NCI-H2107 treated with DMSO at 0.1 percent for 48 hours (cell line): ENCODE data around the gene DCANP1.
"Not testable (repeated sequence)": the region's sequence is repeated elsewhere in the genome, so short reads cannot be mapped to it uniquely, and the experiment has no call there.

Experiments
- DNase-seq: peaks from one replicate; lab custom pipeline; 2025; ENCODE audit not compliant: unreplicated experiment; lab: John Stamatoyannopoulos, UW

DCANP1 gene, protein sequence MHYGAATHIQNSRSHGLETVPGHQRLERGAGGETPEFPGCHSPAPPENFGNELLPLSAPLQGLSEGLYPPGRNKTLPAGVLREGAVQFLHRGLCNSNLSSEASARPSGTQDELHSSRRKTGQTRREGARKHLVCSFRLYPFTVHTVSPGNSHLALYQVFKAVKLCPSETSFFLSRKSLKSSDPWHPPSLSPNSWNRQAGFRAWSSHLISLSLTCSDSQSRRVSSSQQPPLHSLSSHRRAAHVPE

GRCh38 chr5:135447298-135447929 lies at the start of gene DCANP1:
Gene DCANP1, minus strand, starts transcription at chr5:135447348. Its CDS starts 240 bp downstream, at chr5:135447108.
- DNase-seq, result no peak

GRCh38 chr5:135495531-135495930 lies 48.4 kb upstream of the DCANP1 start:
- not testable (repeated sequence) for DNase-seq

- DNase-seq, result no peak
These were observed 47.0 kb upstream of the DCANP1 start for GRCh38 chr5:135494196-135494595.

GRCh38 chr5:135493406-135494180 lies 46.4 kb upstream of the DCANP1 start:
- DNase-seq, result no peak

DNA sequence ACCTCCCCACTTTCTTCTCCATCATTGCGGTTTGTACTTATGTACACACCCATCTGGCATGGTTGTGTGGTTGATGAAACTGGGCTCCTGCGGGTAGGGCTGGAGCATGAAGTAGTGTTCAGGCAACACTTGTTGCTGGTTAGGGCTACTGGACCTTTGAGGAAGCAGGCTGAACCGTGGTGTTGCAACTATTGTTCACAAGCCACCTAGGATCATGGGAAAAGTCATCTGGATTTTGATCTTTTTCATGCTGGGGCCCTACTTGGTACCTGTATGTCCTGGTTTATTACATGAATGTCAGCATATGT lies 45.1 kb upstream of the DCANP1 start:
- DNase-seq, result peak; percentile 66

GRCh38 chr5:135491552-135492318 lies 44.6 kb upstream of the DCANP1 start:
- DNase-seq, result peak; percentile 92

DNA sequence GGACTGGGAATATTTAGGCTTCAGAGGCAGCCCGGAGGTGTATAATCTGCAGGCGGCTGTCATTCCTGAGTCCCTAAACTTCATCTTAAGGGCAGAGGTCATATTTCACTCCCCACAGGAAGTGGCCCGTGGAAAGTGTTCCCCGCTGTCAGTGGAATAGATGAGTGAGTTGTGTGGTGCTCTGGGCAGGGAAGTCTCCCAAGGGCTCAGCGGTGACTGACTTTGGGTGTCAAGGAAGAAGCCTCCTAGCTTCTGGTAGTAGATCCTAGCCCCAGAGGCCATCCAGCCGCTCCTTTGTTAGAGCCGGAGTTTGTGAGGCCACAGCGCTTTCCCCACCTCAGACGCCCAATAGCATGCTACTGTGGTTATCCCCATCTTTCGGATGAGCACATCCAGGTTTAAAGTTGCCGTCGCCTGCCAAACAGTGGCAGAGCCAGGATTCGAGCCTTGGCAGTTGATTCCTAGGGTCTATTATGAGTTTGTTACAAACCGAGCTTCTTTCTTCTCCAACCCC lies 43.9 kb upstream of the DCANP1 start:
- DNase-seq, result no peak

DNA sequence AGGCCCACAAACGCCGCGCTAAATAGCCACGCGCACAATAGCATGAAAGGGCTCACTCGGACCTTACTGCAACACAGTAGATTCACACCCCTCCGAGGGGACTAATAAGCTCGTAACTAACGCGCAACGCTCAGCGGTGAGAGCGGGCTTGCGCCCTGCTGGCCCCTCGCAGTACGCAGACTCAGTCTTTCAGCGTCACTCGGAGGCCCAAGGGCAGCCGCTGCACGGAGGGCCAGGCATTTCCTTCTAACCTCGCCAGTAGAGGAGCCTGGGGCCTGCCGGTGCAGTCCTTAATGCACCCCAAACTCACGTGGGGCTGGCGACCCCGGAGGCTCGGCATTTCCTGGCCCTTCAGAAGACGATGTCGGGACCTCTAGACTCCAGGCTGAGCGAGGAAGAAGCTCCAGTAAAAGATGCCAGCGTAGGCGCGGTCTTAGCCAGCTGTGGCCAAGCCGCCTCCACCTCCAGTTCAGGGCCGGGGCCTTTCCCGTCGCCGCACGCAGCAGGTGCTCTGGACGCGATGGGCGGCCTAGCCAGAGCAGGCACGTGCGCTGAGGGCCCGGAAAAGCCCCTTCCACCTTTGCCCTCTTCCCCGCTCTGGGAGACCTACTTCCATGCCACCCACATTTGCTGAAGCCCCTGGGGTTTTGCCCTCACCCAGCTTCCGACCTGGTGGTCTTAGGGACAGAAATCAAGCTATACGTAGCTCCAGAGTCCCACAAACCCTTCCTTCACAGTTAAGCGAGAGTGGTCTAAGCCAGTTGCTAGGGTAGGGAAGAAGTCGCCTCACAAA lies 43.3 kb upstream of the DCANP1 start:
- no peak for DNase-seq

GRCh38 chr5:135489466-135490244 lies 42.5 kb upstream of the DCANP1 start:
- DNase-seq, result no peak

GRCh38 chr5:135488727-135489465 lies 41.7 kb upstream of the DCANP1 start:
- DNase-seq, result peak; percentile 73

DNA sequence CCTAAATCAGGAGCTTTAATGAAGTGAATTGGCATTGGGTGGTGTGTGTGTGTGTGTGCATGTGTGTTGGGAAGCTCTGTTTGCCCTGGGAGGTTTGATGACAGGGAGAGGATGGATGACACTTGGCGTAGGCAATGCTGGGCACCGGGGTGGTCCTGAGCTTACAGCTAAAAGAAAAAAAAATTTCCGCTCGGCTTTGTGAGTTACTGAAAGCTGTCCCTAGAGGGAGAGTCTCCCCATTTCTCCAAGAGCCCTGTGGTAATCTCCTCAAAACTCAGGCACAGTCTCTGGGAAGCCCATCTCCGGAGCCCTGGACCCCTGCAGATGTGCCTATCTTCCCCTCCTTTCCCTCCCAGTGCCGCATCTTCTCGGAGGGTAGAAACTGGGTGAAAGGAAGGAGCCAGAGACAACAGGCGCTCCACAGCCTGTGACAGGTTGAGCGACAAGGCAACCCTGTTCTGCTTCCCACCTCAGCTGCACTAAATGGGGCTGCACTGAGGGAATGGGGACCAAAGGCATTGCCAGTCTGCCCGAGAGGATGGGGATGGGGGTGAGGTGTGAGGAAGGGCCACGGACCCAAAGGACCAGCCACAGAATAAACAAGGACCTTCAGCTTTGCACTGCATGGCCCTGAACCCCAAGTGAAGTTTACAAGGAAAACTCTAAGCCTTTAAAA lies 40.8 kb upstream of the DCANP1 start:
- no peak for DNase-seq

GRCh38 chr5:135487037-135487395 lies 39.9 kb upstream of the DCANP1 start:
- no peak for DNase-seq

GRCh38 chr5:135486131-135487036 lies 39.2 kb upstream of the DCANP1 start:
- DNase-seq, result no peak

DNA sequence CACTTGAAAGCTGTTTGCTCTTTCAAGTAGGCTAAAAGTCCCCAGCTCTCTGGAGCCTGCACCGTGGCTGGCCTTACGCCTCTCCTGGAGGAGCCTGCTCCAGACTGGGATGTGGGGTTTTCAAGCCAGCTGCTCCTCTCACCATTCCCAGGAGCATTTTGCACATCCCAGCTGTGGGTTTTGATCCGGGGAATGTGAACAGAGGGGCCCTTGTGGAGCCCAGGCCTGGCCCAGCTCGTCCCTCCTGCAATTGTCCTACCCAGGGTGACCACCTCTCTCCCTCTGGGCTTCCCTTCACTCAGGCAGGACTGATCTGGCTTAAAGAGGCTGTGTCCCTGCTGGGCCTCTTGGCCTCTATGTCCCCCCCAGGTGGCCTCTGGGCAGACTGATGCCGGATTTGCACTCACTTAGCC lies 37.5 kb upstream of the DCANP1 start:
- no peak for DNase-seq

- no peak for DNase-seq
These were observed 36.1 kb upstream of the DCANP1 start for GRCh38 chr5:135483254-135483653.

DNA sequence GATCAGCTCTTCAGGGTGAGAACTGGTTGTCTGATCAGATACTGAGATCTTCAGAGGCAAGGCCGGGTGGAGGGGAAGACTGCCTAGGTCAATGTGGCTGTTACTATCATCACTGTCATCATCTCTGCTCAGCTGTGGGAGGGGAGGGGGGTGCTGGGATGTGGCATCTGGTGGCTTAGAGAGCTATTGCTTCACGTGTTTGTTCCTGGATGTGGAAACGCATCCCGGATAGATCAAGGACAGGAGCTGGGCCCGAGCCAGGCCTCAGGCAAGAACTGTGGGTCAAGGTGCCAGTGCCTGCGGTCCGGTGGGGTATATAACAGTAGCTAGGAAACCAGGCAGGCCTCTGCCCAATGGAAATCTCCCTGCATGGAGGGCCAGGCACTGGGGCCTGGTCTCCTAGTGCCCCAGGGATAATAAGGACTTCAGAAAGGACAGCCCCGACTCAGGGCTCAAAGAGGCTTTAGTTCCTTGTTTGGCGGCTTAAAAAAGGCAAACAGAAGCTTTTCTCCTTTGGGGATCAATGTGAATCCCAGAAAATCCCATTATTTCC lies 35.3 kb upstream of the DCANP1 start:
- no peak for DNase-seq

- no peak for DNase-seq
These were observed 34.8 kb upstream of the DCANP1 start for GRCh38 chr5:135481909-135482311.
